K562 (cell line): Measurements from ENCODE around the gene HDHD2. TPM values are rescaled to one million over a fixed set of nuclear protein-coding genes. Genes with fewer than 3 reads are reported as not detected.

Experiments
- ATAC-seq: fragments of 200-7000 bp; cut with Tn5 transposase; 3 replicates; pipeline ENCODE4 v1.9.1; 2020; ENCODE audit warnings: moderate library complexity
- BruUV-seq: library from RNA; stranded (reverse); fragments of 400-500 nt; replicated peaks from 2 replicates; lab custom pipeline; 2021; lab: Mats Ljungman, UMichigan
- CTCF ChIA-PET: fragments of 300-600 bp; formaldehyde crosslinking; extraction: SDS; loops from one replicate; lab custom pipeline; 2021; ENCODE audit warnings: low intra/inter-chr PET ratio; lab: Yijun Ruan, JAX
- POLR2A ChIA-PET: fragments of 300-600, 350-650 bp; sonication (Branson Sonifier 250); formaldehyde crosslinking; extraction: SDS; loops from one replicate; lab custom pipeline; 2021; ENCODE audit warnings: antibody characterized with exemption, inconsistent platforms; lab: Yijun Ruan, JAX
- DNase-seq, 4 experiments: peaks; one replicate each; pipeline versions ENCODE4 v3.0.0 to v3.0.0-alpha.2; 2011 to 2018; ENCODE audit warnings: low spot score in 3 of 4, mixed read lengths in 3 of 4; ENCODE audit errors: extremely low read depth in 1 of 4
- FAIRE-seq: peaks from 2 replicates; lab custom pipeline; 2011; peaks lifted over from hg19 to GRCh38; lab: Jason Lieb, UNC
- H2AFZ ChIP-seq: 2 replicates; pipeline ENCODE4 v1.6.0; 2011; ENCODE audit warnings: low read depth, low read length, control low read depth, inconsistent platforms
- H3K27ac ChIP-seq: fragments of 200-600 bp; 3 replicates; pipeline ENCODE4 v1.8.0; 2011; ENCODE audit warnings: low read depth, mild to moderate bottlenecking, control low read depth, inconsistent platforms, low read length, moderate library complexity, mixed read lengths; ENCODE audit errors: extremely low read depth
- H3K27me3 ChIP-seq, 2 experiments: fragments of 300-600 bp in 1 of 2; 2 replicates in 1 of 2; 3 replicates in 1 of 2; pipeline versions ENCODE4 v1.6.0 to v1.8.0; 2011; ENCODE audit warnings: inconsistent platforms in 2 of 2, low read length in 2 of 2, mild to moderate bottlenecking in 1 of 2, mixed read lengths in 1 of 2, moderate library complexity in 1 of 2; ENCODE audit not compliant: control insufficient read depth in 2 of 2, insufficient read depth in 2 of 2
- H3K36me3 ChIP-seq: fragments of 300-600 bp; 3 replicates; pipeline ENCODE4 v1.8.0; 2011; ENCODE audit warnings: mild to moderate bottlenecking, low read length, inconsistent platforms; ENCODE audit not compliant: control insufficient read depth, insufficient read depth
- H3K4me1 ChIP-seq, 2 experiments: fragments of 200-600 bp in 1 of 2; replicated peaks in 1 of 2; 2 replicates in 1 of 2; 3 replicates in 1 of 2; pipeline versions ENCODE4 v1.5.1 to v1.8.0; 2011; ENCODE audit warnings: inconsistent platforms in 2 of 2, low read length in 2 of 2, mild to moderate bottlenecking in 1 of 2, mixed read lengths in 1 of 2, moderate library complexity in 1 of 2; ENCODE audit not compliant: control insufficient read depth in 2 of 2, insufficient read depth in 2 of 2
- H3K4me2 ChIP-seq: 2 replicates; pipeline ENCODE4 v1.6.1; 2011; ENCODE audit warnings: low read length, control low read depth, inconsistent platforms, mixed read lengths; ENCODE audit not compliant: insufficient read depth
- H3K4me3 ChIP-seq: fragments of 200-600 bp; sonication (generic), shearing (Covaris generic); 2 replicates; pipeline ENCODE4 v1.5.1; 2016; ENCODE audit warnings: control low read depth, inconsistent platforms
- H3K79me2 ChIP-seq: fragments of 200-600 bp; 3 replicates; pipeline ENCODE4 v1.8.0; 2011; ENCODE audit warnings: low read length, inconsistent platforms; ENCODE audit not compliant: control insufficient read depth, insufficient read depth
- H3K9ac ChIP-seq, 2 experiments: 2 replicates each; pipeline versions ENCODE4 v1.6.0 to v1.6.1; 2011; ENCODE audit warnings: low read depth in 2 of 2, low read length in 2 of 2, control low read depth in 1 of 2, inconsistent platforms in 1 of 2, mild to moderate bottlenecking in 1 of 2, mixed read lengths in 1 of 2; ENCODE audit not compliant: insufficient read depth in 1 of 2
- H3K9me1 ChIP-seq: one replicate; pipeline ENCODE4 v1.6.0; 2011; ENCODE audit warnings: inconsistent platforms, mild to moderate bottlenecking, low read length, moderate library complexity; ENCODE audit not compliant: control insufficient read depth, insufficient read depth
- H3K9me3 ChIP-seq: replicated peaks from 2 replicates; pipeline ENCODE4 v1.5.1; 2011; ENCODE audit warnings: low read depth, low read length, inconsistent platforms; ENCODE audit not compliant: control insufficient read depth, insufficient read depth
- H4K20me1 ChIP-seq: replicated peaks from 2 replicates; pipeline ENCODE4 v1.6.1; 2011; ENCODE audit warnings: low read length, inconsistent platforms, mixed read lengths; ENCODE audit not compliant: control insufficient read depth, insufficient read depth
- CBX1 ChIP-seq: sonication (generic); IDR thresholded peaks from 2 replicates; pipeline ENCODE4 v1.6.1; 2016; ENCODE audit warnings: antibody characterized with exemption, low read depth, mild to moderate bottlenecking
- CBX3 ChIP-seq, 2 experiments: IDR thresholded peaks; 1 replicate in 1 of 2; 2 replicates in 1 of 2; pipeline ENCODE4 v1.6.1; 2012; ENCODE audit warnings: inconsistent platforms in 2 of 2, low read length in 2 of 2, borderline replicate concordance in 1 of 2, control low read depth in 1 of 2
- CEBPB ChIP-seq: fragments of 450-650 bp; IDR thresholded peaks from 2 replicates; pipeline ENCODE4 v1.6.1; 2016; ENCODE audit warnings: missing genetic modification characterization, missing compliant biosample characterization
- CEBPG ChIP-seq, 3 experiments: fragments of 200-800 bp in 1 of 3; sonication (Bioruptor generic) in 1 of 3; sonication (generic) in 1 of 3; formaldehyde crosslinking in 1 of 3; IDR thresholded peaks in 2 of 3; conservative IDR thresholded peaks in 1 of 3; 2 replicates each; pipeline versions ENCODE4 v1.6.1 to v1.8.0; 2016 to 2022; ENCODE audit warnings: missing compliant biosample characterization in 2 of 3, missing genetic modification characterization in 2 of 3, mild to moderate bottlenecking in 1 of 3, missing genetic modification reagents in 1 of 3
- ELF1 ChIP-seq: fragments of 200-800 bp; sonication (Bioruptor generic); IDR thresholded peaks from 2 replicates; pipeline ENCODE4 v1.6.1; 2016; ENCODE audit warnings: missing genetic modification characterization, missing compliant biosample characterization
- EP300 ChIP-seq: IDR thresholded peaks from 2 replicates; pipeline ENCODE4 v1.6.1; 2012; ENCODE audit warnings: low read length, improper control_type of control experiment
- ESRRA ChIP-seq: fragments of 450-650 bp; IDR thresholded peaks from 2 replicates; pipeline ENCODE4 v1.6.1; 2014; ENCODE audit warnings: low read depth, mild to moderate bottlenecking, moderate library complexity, borderline replicate concordance
- HDAC3 ChIP-seq: fragments of 450-650 bp; IDR thresholded peaks from 2 replicates; pipeline ENCODE4 v1.6.1; 2018; ENCODE audit warnings: borderline replicate concordance, mild to moderate bottlenecking, moderate library complexity; ENCODE audit not compliant: partially characterized antibody
- MAFF ChIP-seq: IDR thresholded peaks from 2 replicates; pipeline ENCODE4 v1.6.1; 2012; ENCODE audit warnings: low read length, improper control_type of control experiment
- NFE2L1 ChIP-seq: fragments of 450-650 bp; IDR thresholded peaks from 2 replicates; pipeline ENCODE4 v1.6.1; 2016; ENCODE audit warnings: missing genetic modification characterization, low read depth, mild to moderate bottlenecking, missing compliant biosample characterization, moderate library complexity, borderline replicate concordance
- PHF20 ChIP-seq: fragments of 450-650 bp; IDR thresholded peaks from 2 replicates; pipeline ENCODE4 v1.6.1; 2018; ENCODE audit not compliant: partially characterized antibody
- RCOR1 ChIP-seq, 2 experiments: IDR thresholded peaks; 2 replicates each; pipeline ENCODE4 v1.6.1; 2012; ENCODE audit warnings: low read depth in 2 of 2, low read length in 2 of 2, borderline replicate concordance in 1 of 2, improper control_type of control experiment in 1 of 2
- SMAD4 ChIP-seq: fragments of 250-450 bp; sonication (Bioruptor Pico); conservative IDR thresholded peaks from 2 replicates; pipeline ENCODE4 v1.8.0; 2021; ENCODE audit warnings: inconsistent platforms, mild to moderate bottlenecking, moderate library complexity
- ZNF586 ChIP-seq: fragments of 450-650 bp; formaldehyde crosslinking; conservative IDR thresholded peaks from 2 replicates; pipeline ENCODE4 v1.4.0; 2020; ENCODE audit warnings: mild to moderate bottlenecking, moderate library complexity
- WGBS: fragments of 100-300 bp; shearing (Covaris generic); methylation state at CpG from one replicate; pipeline ENCODE4 v1.1.6; 2016; ENCODE audit warnings: low coverage, mixed read lengths; ENCODE audit not compliant: insufficient coverage; ENCODE audit errors: missing lambda C conversion rate; 5-methylcytosine and 5-hydroxymethylcytosine counted together
- in situ Hi-C: fragments of 300-500 bp; cut with MboI; formaldehyde crosslinking; loops from 4 replicates; pipeline ENCODE4 v1.15.0; 2018; ENCODE audit warnings: inconsistent platforms, mixed read lengths
- intact Hi-C: fragments of 100-400 bp; cut with micrococcal nuclease; formaldehyde crosslinking; loops from 2 replicates; pipeline ENCODE4 v1.14.2; 2022
- polyA plus RNA-seq, 8 experiments: library from polyadenylated mRNA; depleted of rRNA in 4 of 8; stranded (reverse) in 5 of 8; unstranded in 3 of 8; fragments of >200 nt; fragmentation: Nextera tagmentation in 2 of 8; fragmentation: Illumina TruSeq in 1 of 8; extraction: Ambion mirVana in 2 of 8; extraction: Trizol in 1 of 8; gene quantifications; 2 replicates each; pipeline versions ENCODE4 v1.2.1 to v1.2.3, GENCODE V29; 2011 to 2014; ENCODE audit warnings: inconsistent platforms in 1 of 8, missing spikeins in 1 of 8
- total RNA-seq, 7 experiments: library from RNA; depleted of rRNA in 6 of 7; stranded (reverse); fragments of >200 nt in 6 of 7; fragmentation: Illumina TruSeq in 2 of 7; extraction: Trizol in 2 of 7; gene quantifications; 2 replicates each; pipeline versions ENCODE4 v1.2.1 to v1.2.3, GENCODE V29; 2011 to 2021; ENCODE audit warnings: low replicate concordance in 1 of 7
- TF ChIP-seq, protein P1 (sequence below): fragments of 450-650 bp; IDR thresholded peaks from 2 replicates; pipeline ENCODE4 v1.6.1; 2014; ENCODE audit warnings: low read depth, mild to moderate bottlenecking, moderate library complexity, borderline replicate concordance
- TF ChIP-seq, protein P2 (sequence below): fragments of 150-350 bp; IDR thresholded peaks from 2 replicates; pipeline ENCODE4 v1.6.1; 2014; ENCODE audit warnings: low read depth, mild to moderate bottlenecking, low read length, borderline replicate concordance

HDHD2 gene
- total and polyA plus RNA-seq, 9 of the 15 experiments (the other 6 are each of a cell fraction or from before 2014, with no cell fraction given) = 6.8 to 25.2 (median 21.5) TPM

DNA sequence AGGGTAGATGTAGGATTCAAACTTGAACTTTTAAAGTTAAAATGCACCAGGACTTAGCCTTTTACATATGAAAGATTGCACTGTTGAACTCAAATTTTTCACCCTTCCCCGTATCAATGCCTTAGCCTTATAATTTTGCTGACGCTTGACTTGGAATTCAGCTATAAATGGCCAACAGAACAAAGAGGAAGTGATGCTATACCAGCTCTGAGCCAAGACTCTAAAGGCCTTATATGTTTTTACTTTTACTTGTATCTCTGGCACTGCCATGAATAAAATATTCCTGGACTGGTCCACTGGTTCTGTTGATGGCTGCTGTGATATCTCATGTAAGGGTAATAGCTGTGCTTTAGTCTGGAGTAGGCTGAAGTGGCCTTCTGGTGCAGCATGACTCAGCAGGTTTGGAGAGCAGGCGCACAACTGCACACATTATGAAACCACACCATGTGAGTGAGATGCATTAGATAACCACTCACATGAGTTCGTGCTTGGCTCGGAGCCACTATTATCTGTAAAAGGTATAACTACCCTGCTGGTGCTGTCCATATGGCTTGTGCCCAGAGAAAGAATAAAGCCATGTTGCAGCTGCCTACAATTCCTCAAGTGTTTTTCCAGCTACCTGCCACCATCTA is 34.2 kb upstream of the HDHD2 start:
- Histone ChIP-seq H2AFZ (peak overlapping the region; percentile 76), H3K9me3 (peaks cover 10% of the 10 kb centered on the region), H3K9ac (no peak overlapping the region), H3K4me3 (no peak overlapping the region), H3K79me2 (no peaks in the 10 kb centered on the region), H3K4me2 (0 out of 2 replicates have a peak overlapping the region, but pooled peaks have one; percentile 12), H3K9me1 (no peaks in the 10 kb centered on the region), H3K27me3 (no peaks in the 10 kb centered on the region), H3K27ac (peak overlapping the region; percentile 23; the same call in 1 of the 3 replicates), H3K36me3 (no peaks in the 10 kb centered on the region), H3K4me1 (peaks cover 0 to 12% of the 10 kb centered on the region in 2 experiments; a peak in 2 of 5 replicates), H4K20me1 (no peaks in the 10 kb centered on the region)
- peak; percentile 96 for ATAC-seq
- 16% methylated on average over 5 of the region's 5 CpGs for WGBS
- ChIA-PET POLR2A (interaction anchor here (0.7 to 1.1 kb wide), 2 partner anchors 18 to 35 kb away, joined by 3 to 5 read pairs; partner anchors contain the start of gene HDHD2), CTCF (no interaction called here)
- BruUV-seq = no TSS peak
- DNase-seq = peak; percentile 29 to 86 (median 52)
- peak; percentile 88 for FAIRE-seq
- in situ Hi-C loops = no loop called here
- intact Hi-C loops = no loop called here
- TF ChIP-seq ZNF586 (CRISPR knock-in tag) (no peak), CEBPG (CRISPR knock-in tag; IDR thresholded peaks at IDR 0.05) (no peak; the same call in 1 of the 2 replicates), CEBPG (tag; conservative IDR thresholded peaks at IDR 0.05 in 1 of 2, IDR thresholded peaks at IDR 0.05 in 1 of 2) (peak; percentile 51 to 63), CBX1 (peak; percentile 49; the same call in 1 of the 2 replicates), ESRRA (peak; percentile 55; the same call in 1 of the 2 replicates), NFE2L1 (peak; percentile 98), CBX3 (IDR thresholded peaks at IDR 0.05; ENCODE audit: borderline replicate concordance in 1 of 2, low read length in 2 of 2) (peak in 1 of 2 experiments; percentile 96; a peak in 2 of 3 replicates), SMAD4 (peak; percentile 47; the same call in 1 of the 2 replicates), ELF1 (tag) (peak; percentile 36; the same call in 1 of the 2 replicates), MAFF (peak; percentile 95), EP300 (peak; percentile 71), PHF20 (no peak), HDAC3 (peak; percentile 33), RCOR1 (IDR thresholded peaks at IDR 0.05; ENCODE audit: borderline replicate concordance in 1 of 2, low read depth in 2 of 2, low read length in 2 of 2) (peak in 1 of 2 experiments; percentile 24; a peak in 1 of 4 replicates), CEBPB (peak; percentile 88)
- TF ChIP-seq, protein P1, sequence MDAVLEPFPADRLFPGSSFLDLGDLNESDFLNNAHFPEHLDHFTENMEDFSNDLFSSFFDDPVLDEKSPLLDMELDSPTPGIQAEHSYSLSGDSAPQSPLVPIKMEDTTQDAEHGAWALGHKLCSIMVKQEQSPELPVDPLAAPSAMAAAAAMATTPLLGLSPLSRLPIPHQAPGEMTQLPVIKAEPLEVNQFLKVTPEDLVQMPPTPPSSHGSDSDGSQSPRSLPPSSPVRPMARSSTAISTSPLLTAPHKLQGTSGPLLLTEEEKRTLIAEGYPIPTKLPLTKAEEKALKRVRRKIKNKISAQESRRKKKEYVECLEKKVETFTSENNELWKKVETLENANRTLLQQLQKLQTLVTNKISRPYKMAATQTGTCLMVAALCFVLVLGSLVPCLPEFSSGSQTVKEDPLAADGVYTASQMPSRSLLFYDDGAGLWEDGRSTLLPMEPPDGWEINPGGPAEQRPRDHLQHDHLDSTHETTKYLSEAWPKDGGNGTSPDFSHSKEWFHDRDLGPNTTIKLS = no peak
- TF ChIP-seq, protein P2, sequence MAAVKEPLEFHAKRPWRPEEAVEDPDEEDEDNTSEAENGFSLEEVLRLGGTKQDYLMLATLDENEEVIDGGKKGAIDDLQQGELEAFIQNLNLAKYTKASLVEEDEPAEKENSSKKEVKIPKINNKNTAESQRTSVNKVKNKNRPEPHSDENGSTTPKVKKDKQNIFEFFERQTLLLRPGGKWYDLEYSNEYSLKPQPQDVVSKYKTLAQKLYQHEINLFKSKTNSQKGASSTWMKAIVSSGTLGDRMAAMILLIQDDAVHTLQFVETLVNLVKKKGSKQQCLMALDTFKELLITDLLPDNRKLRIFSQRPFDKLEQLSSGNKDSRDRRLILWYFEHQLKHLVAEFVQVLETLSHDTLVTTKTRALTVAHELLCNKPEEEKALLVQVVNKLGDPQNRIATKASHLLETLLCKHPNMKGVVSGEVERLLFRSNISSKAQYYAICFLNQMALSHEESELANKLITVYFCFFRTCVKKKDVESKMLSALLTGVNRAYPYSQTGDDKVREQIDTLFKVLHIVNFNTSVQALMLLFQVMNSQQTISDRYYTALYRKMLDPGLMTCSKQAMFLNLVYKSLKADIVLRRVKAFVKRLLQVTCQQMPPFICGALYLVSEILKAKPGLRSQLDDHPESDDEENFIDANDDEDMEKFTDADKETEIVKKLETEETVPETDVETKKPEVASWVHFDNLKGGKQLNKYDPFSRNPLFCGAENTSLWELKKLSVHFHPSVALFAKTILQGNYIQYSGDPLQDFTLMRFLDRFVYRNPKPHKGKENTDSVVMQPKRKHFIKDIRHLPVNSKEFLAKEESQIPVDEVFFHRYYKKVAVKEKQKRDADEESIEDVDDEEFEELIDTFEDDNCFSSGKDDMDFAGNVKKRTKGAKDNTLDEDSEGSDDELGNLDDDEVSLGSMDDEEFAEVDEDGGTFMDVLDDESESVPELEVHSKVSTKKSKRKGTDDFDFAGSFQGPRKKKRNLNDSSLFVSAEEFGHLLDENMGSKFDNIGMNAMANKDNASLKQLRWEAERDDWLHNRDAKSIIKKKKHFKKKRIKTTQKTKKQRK = peak; percentile 82; the same call in 1 of the 2 replicates
